Hepatocyte (in vitro differentiated cells): ENCODE measurements around the gene EPPIN.

Experiments used
- EZH2 ChIP-seq: fragments of 200-600 bp; sonication (generic); IDR thresholded peaks from 2 replicates; pipeline ENCODE4 v1.6.1; 2016; ENCODE audit warnings: antibody characterized with exemption, mild to moderate bottlenecking, borderline replicate concordance
- EZH2phosphoT487 ChIP-seq: fragments of 200-600 bp; sonication (generic); IDR thresholded peaks from one replicate; pipeline ENCODE4 v1.6.1; 2018; ENCODE audit warnings: antibody characterized with exemption, mild to moderate bottlenecking, low read depth, moderate library complexity; ENCODE audit not compliant: unreplicated experiment, severe bottlenecking
- TF ChIP-seq, protein P1 (sequence below): fragments of 200-600 bp; sonication (generic); IDR thresholded peaks from 2 replicates; pipeline ENCODE4 v1.5.1; 2016; ENCODE audit warnings: antibody characterized with exemption, mild to moderate bottlenecking; ENCODE audit not compliant: poor library complexity

DNA sequence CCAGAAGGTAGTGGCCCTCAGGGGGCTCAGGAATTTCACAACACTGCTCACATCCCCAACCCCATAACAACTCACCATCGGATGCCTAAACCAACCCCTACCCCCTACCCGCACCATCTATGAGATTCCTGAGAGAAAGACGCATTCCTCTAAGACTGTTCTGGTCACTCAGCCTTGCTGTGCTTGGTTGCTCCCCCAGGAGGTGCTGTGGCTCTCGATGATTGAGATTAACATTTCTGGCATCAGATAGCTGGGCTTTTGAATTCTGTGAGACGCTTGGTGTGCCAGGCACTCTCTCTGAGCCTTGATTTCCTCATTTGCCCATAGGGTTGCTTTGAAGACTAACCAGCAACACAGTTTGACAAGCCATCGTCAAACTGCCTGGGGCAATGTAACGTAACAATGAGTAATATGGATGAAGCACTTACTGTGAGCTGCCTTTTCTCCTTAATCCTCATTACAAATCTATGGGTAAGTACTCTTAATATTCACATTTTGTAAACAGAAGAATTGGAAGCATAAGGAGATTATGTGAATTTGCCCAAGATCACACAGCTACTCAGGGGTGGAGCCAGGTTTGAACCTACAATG lies 8.9 kb downstream of the EPPIN start:
- TF ChIP-seq, protein P1, sequence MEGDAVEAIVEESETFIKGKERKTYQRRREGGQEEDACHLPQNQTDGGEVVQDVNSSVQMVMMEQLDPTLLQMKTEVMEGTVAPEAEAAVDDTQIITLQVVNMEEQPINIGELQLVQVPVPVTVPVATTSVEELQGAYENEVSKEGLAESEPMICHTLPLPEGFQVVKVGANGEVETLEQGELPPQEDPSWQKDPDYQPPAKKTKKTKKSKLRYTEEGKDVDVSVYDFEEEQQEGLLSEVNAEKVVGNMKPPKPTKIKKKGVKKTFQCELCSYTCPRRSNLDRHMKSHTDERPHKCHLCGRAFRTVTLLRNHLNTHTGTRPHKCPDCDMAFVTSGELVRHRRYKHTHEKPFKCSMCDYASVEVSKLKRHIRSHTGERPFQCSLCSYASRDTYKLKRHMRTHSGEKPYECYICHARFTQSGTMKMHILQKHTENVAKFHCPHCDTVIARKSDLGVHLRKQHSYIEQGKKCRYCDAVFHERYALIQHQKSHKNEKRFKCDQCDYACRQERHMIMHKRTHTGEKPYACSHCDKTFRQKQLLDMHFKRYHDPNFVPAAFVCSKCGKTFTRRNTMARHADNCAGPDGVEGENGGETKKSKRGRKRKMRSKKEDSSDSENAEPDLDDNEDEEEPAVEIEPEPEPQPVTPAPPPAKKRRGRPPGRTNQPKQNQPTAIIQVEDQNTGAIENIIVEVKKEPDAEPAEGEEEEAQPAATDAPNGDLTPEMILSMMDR, result no peak
- no peak for TF ChIP-seq EZH2phosphoT487
- TF ChIP-seq EZH2, result no peak
